ENCODE measurements around the gene PRKAG2.

Gene PRKAG2

GRCh38 chr7:151682831-151683614, 193.9 kb downstream of the PRKAG2 start:
- in situ Hi-C loops (cut with HindIII; ENCODE audit: low sequenced_read_pairs), result no loop called here
- H3K4me3 ChIP-seq (ENCODE audit: low read depth, low read length), result no peak overlapping the region
- no peak for DNase-seq (ENCODE audit: low read depth)
- TF ChIP-seq, protein P1, sequence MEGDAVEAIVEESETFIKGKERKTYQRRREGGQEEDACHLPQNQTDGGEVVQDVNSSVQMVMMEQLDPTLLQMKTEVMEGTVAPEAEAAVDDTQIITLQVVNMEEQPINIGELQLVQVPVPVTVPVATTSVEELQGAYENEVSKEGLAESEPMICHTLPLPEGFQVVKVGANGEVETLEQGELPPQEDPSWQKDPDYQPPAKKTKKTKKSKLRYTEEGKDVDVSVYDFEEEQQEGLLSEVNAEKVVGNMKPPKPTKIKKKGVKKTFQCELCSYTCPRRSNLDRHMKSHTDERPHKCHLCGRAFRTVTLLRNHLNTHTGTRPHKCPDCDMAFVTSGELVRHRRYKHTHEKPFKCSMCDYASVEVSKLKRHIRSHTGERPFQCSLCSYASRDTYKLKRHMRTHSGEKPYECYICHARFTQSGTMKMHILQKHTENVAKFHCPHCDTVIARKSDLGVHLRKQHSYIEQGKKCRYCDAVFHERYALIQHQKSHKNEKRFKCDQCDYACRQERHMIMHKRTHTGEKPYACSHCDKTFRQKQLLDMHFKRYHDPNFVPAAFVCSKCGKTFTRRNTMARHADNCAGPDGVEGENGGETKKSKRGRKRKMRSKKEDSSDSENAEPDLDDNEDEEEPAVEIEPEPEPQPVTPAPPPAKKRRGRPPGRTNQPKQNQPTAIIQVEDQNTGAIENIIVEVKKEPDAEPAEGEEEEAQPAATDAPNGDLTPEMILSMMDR (IDR thresholded peaks at IDR 0.05; ENCODE audit: low read depth, low read length, missing control alignments), result no peak

GRCh38 chr7:151681726-151682125, 195.2 kb downstream of the PRKAG2 start:
- in situ Hi-C loops (cut with HindIII; ENCODE audit: low sequenced_read_pairs), result no loop called here
- DNase-seq (ENCODE audit: low read depth), result no peak
- H3K4me3 ChIP-seq (ENCODE audit: low read depth, low read length), result no peak overlapping the region
- TF ChIP-seq, protein P1 (IDR thresholded peaks at IDR 0.05; ENCODE audit: low read depth, low read length, missing control alignments), result no peak

DNA sequence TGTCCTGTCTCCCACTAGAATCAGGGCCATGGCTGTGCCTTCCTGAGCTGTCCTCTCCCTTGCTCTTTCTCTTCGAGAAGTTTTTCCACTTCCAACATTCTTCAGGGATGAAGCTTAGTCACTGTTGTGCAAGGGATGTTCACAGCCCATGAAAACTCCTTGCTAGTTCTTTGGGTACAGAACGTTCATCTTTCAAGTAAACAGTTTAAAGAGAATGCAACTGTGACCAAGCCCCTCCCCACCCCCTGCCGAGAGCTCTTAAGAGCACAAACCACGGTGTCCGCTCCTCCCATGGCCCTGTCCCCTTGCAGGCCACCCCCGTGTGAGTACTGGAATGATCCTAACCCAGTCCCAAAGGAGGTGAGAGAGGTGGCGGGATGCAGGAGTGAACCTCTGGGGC, 196.1 kb downstream of the PRKAG2 start:
- in situ Hi-C loops (cut with HindIII; ENCODE audit: low sequenced_read_pairs), result no loop called here
- DNase-seq (ENCODE audit: low read depth), result no peak
- TF ChIP-seq, protein P1 (IDR thresholded peaks at IDR 0.05; ENCODE audit: low read depth, low read length, missing control alignments), result no peak
- H3K4me3 ChIP-seq (ENCODE audit: low read depth, low read length), result no peak overlapping the region

- TF ChIP-seq, protein P1 (IDR thresholded peaks at IDR 0.05; ENCODE audit: low read depth, low read length, missing control alignments), result no peak
- in situ Hi-C loops (cut with HindIII; ENCODE audit: low sequenced_read_pairs), result no loop called here
- H3K4me3 ChIP-seq (ENCODE audit: low read depth, low read length), result no peak overlapping the region
- DNase-seq (ENCODE audit: low read depth), result no peak
Measured at GRCh38 chr7:151679881-151680612, 196.9 kb downstream of the PRKAG2 start.

- TF ChIP-seq, protein P1 (IDR thresholded peaks at IDR 0.05; ENCODE audit: low read depth, low read length, missing control alignments), result no peak
- H3K4me3 ChIP-seq (ENCODE audit: low read depth, low read length), result no peak overlapping the region
- in situ Hi-C loops (cut with HindIII; ENCODE audit: low sequenced_read_pairs), result no loop called here
- no peak for DNase-seq (ENCODE audit: low read depth)
Measured at GRCh38 chr7:151679071-151679708, 197.7 kb downstream of the PRKAG2 start.

DNA sequence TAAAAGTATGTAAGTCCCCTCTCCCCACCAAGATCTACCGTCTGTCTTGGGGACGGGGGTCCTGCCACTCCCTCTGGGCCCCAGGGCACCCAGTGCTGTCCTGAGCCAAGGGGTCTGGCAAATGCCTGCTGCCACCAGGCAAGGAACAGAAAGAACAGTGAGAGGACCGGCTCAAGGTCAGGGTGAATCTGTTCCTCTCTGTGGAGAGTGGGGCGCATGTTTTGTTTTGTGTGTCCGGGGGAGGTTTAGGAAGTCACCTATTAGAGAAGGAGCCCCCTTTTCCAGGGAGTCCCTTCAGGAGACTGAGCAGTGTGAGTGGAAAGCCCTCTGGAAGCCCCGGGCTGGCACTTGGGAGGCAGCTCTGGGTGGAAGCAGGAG, 198.7 kb downstream of the PRKAG2 start:
- no peak overlapping the region for H3K4me3 ChIP-seq (ENCODE audit: low read depth, low read length)
- TF ChIP-seq, protein P1 (IDR thresholded peaks at IDR 0.05; ENCODE audit: low read depth, low read length, missing control alignments), result no peak
- in situ Hi-C loops (cut with HindIII; ENCODE audit: low sequenced_read_pairs), result no loop called here
- DNase-seq (ENCODE audit: low read depth), result no peak
